ENCODE data around the gene SLC41A1.

Gene SLC41A1

DNA sequence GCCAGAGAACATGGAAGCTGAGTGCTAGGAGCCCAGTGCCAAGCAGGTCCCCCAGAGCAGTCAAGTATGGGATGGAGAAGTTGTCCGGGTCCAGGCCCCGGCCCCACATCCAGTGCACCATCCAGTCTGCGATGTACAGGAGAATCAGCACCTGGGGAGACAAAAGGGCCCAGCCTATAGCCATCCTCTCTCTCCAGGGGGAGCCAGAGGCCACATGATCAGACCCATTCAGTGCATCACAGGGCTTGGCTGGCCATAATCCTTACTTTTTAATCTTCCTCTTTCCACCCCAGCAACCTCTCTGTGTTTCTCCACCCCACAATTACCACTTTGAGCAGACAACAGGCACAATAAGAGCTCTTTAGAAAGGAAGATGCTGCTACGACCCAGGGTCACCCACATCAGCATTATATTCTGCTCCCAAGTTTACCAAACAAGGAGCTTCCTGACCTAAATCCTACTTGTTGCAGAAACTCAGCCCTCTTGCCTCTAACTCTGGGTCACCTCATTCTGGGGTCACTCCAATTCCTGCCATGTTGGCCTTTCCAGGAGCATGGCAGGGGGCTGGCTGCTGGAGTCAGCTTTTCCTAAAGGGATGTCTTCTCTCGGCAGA is 21.3 kb downstream of the SLC41A1 start:
- TF ChIP-seq GATA1 (IDR thresholded peaks at IDR 0.05; ENCODE audit: low read depth, low read length) = no peak
- no peak for TF ChIP-seq POLR2A (IDR thresholded peaks at IDR 0.05; ENCODE audit: low read length)
- peak; percentile 54 to 77 for DNase-seq

GRCh38 chr1:205787287-205787916 is 25.6 kb downstream of the SLC41A1 start:
- no peak for TF ChIP-seq GATA1 (IDR thresholded peaks at IDR 0.05; ENCODE audit: low read depth, low read length)
- TF ChIP-seq POLR2A (IDR thresholded peaks at IDR 0.05; ENCODE audit: low read length) = no peak
- peak in 1 of 2 experiments; percentile 14 for DNase-seq

DNA sequence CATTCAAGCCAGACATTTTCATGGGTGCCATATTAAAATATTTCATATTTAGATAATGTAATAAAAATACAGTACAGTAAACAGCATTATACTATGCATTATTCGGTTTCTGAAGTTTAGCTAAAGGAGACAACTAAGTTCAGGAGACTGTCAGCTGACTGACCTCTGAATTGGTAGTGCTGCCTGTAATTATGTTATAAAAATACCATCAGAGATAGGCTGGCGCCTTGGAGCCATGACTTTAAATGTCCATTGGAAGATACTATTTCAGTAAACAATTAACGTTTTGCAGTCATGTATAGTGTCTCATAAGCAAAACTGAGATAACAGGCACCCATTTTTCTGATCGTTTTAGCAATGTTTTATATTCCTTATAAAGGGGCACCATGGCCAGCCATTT is 26.4 kb downstream of the SLC41A1 start:
- TF ChIP-seq GATA1 (IDR thresholded peaks at IDR 0.05; ENCODE audit: low read depth, low read length) (no peak), POLR2A (IDR thresholded peaks at IDR 0.05; ENCODE audit: low read length) (no peak)
- DNase-seq = no peak

DNA sequence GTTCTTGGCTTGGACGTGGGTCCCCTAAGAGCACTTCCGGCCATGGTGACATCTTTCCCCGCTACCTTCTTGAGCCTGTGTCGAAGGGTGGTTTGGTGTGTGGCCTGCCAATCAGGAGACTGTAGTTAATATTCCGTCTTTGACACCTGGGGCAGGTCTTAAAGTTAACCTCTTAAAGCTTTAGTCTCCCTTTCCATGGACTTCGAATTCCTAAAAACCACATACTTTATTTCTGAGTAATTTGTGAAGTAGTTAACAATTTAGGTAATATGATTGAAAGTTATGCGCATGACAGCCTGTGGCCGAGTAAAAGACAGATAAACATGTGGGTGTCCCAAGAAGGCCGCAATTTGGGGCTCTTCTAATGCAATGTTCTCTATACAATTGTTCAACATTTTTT is 27.6 kb downstream of the SLC41A1 start:
- TF ChIP-seq POLR2A (IDR thresholded peaks at IDR 0.05; ENCODE audit: low read length) (no peak), GATA1 (IDR thresholded peaks at IDR 0.05; ENCODE audit: low read depth, low read length) (no peak)
- no peak for DNase-seq

DNA sequence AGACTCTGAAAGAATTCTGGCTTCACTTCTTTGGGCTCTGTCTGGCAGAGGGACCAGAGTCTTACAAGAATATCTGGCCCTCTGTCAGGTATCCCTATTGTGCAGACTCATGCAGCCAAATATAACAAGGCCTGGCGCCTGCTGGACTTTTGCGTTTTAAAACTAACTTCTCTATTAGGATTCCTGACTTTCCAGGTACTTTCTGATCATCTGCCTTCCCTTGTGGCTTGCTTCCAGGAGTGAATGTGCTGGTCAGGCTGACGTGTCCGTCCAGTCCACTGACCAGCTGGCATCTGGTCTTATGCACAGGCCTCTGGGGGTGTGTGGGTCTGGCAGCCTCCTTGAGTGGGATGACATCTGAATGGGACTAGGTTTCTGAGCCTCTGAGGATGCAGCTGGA is 29.1 kb downstream of the SLC41A1 start:
- no peak for TF ChIP-seq GATA1 (IDR thresholded peaks at IDR 0.05; ENCODE audit: low read depth, low read length)
- TF ChIP-seq POLR2A (IDR thresholded peaks at IDR 0.05; ENCODE audit: low read length) = no peak

GRCh38 chr1:205783433-205783795 is 29.6 kb downstream of the SLC41A1 start:
- DNase-seq = no peak
- TF ChIP-seq POLR2A (IDR thresholded peaks at IDR 0.05; ENCODE audit: low read length) (no peak), GATA1 (IDR thresholded peaks at IDR 0.05; ENCODE audit: low read depth, low read length) (no peak)

More for the DNA sequence above, 29.1 kb downstream of the SLC41A1 start:
- no peak for DNase-seq

DNA sequence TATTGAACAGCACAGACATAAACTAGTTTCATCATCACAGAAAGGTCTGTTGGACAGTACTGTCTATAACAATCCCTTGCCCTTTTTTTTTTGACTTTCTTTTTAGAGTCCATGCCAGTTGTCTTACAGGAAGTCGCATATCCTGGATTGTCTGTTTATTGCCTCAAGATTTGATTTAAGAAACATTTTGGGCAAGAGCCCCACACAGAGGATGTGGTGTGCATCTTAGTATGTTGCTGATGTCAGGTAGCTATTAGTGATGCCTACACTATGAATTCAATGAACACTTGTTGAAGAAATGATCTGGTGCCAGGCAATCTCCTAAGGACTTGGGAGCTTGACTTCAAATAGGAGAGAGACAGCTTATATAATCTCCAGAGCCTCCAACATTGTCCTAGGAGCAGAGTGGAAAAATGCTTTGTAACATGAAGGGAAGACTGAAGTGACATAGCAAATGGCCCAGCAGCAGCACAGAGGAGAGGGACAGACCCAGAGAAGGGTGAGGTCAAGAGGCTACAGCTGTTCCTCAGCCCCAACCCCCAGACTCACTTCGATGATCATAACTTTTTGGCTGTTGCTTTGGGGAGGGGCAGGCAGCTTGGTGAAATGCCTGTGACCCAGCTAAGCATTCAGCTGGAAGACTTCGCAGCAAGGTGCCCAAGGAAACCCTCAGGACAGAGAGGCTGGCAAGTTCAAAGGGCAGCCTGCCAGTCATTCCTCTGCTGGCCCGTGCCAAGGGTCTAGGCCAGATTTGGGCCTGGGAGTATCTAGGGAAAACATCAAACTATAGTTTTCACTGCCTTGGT is 30.2 kb downstream of the SLC41A1 start:
- TF ChIP-seq GATA1 (IDR thresholded peaks at IDR 0.05; ENCODE audit: low read depth, low read length) (no peak), POLR2A (IDR thresholded peaks at IDR 0.05; ENCODE audit: low read length) (no peak)
- DNase-seq = no peak

DNA sequence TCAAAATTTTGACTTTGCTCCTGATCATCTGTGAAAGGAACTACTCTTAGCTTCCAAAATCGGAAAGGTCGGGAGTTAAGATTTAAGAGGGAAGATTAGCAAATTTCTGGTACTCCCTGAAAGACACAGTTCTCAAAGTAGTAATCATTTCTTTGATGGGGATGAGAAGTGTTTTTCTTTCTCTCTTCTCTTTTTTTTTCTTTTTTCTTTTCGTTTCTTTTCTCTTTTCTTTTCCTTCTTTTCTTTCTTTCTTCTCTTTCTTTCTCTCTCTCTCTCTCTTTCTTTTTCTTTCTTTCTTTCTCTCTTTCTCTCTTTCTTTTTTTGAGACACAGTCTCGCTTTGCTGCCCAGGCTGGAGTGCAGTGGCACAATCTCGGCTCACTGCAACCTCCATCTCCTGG is 32.7 kb downstream of the SLC41A1 start:
- TF ChIP-seq POLR2A (IDR thresholded peaks at IDR 0.05; ENCODE audit: low read length) (no peak), GATA1 (IDR thresholded peaks at IDR 0.05; ENCODE audit: low read depth, low read length) (no peak)

DNA sequence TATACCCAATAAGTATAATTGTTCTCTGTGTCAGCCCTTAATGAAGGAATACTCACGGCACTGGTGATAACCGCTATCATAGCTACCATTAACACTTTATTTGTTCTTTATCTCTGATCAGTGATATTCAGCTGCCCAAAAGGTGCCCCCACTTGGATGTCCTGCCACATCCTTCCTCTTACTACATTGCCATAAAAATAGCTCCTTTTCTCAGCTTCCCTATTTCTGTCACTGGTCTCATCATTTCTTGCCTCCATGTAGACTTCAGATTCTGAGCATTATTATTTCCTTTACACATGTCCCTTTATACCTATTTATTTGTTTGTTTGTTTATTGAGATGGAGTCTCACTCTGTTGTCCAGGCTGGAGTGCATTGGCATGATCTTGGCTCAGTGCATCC is 35.0 kb downstream of the SLC41A1 start:
- DNase-seq = no peak
- TF ChIP-seq GATA1 (IDR thresholded peaks at IDR 0.05; ENCODE audit: low read depth, low read length) (no peak), POLR2A (IDR thresholded peaks at IDR 0.05; ENCODE audit: low read length) (no peak)

More for the DNA sequence above, 32.7 kb downstream of the SLC41A1 start:
- DNase-seq = no peak

- TF ChIP-seq POLR2A (IDR thresholded peaks at IDR 0.05; ENCODE audit: low read length) = no peak
- no peak for TF ChIP-seq GATA1 (IDR thresholded peaks at IDR 0.05; ENCODE audit: low read depth, low read length)
- no peak for DNase-seq
Measured at GRCh38 chr1:205775717-205776056, 37.3 kb downstream of the SLC41A1 start.

DNA sequence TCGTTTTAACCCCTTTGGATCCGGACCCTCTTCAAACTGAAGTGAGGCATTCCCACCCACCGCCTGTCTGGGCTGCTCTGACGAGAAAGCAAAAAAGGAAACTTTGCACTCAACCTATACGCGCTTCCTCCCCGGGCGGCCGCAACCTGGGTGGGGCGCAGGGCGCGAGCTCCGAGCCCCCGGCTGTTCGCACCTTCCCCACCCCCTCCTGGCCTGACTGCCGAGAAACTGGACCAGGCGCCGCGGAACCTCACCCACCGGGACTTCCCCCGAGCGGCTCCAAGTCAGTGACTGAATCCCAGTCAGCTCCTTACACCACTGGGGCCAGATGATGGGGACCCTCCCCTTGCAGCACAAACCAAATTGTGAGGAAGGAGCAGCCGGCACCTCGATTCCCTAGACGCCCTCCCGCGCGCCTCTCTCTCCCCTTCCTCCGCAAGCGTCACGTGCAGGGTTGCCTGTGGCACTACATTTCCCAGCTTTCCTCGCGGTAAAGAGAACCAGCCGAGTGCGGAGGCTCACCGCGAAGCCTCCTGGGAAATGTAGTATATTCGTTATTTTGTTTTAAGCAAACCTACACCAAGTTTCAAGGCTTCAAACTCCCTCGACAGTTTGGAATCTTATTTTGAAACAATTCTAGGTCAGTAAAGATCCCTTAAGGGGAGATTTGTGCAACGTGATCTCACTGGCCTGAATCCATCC is 37.8 kb downstream of the SLC41A1 start, which contains the start of gene RAB29:
Gene RAB29 (minus strand): TSS at position 468 of the 702 bp plus-strand sequence. CDS start 526 bp downstream, outside the sequence.
- DNase-seq = peak; percentile 74 to 81
- TF ChIP-seq POLR2A (IDR thresholded peaks at IDR 0.05; ENCODE audit: low read length) (no peak), GATA1 (IDR thresholded peaks at IDR 0.05; ENCODE audit: low read depth, low read length) (no peak)

DNA sequence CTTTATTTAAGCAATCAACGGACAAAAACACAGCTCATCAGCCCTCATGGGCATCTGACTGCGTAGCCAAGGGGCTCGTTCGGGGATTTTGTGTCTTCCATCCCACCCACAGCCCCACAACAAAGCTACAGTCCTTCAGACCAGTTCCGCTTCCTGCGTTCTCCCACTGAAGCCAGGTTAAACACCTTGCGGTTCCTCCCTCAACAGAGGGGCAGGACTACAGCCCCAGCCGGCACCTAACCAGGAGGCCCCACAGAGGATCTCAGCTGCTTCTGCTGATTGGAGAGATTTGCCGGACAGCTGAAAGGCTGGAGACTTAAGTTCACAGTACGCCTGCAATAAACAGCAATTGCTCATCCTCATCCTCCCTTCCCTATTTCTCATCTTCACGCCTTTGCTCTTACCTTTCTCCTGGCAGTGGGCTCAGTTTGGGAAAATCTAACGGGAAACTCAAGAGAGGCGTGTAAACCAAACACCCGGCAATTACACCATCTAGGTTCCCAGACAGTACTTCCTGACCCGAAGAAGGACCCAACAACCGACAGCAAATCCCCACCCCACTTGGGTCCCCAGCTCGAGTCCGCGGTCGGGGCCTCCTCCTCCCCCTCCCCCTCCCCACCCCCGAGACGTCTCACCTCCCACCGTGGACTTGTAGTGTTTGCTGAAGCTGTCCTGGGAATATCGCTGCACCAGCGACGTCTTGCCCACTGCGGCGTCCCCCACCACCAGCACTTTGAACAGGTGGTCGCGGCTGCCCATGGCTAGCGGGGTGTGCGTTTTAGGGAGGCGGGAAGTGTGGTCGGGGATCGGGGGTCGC is 38.6 kb downstream of the SLC41A1 start:
- no peak for TF ChIP-seq POLR2A (IDR thresholded peaks at IDR 0.05; ENCODE audit: low read length)
- TF ChIP-seq GATA1 (IDR thresholded peaks at IDR 0.05; ENCODE audit: low read depth, low read length) = no peak
- peak; percentile 21 to 32 for DNase-seq

DNA sequence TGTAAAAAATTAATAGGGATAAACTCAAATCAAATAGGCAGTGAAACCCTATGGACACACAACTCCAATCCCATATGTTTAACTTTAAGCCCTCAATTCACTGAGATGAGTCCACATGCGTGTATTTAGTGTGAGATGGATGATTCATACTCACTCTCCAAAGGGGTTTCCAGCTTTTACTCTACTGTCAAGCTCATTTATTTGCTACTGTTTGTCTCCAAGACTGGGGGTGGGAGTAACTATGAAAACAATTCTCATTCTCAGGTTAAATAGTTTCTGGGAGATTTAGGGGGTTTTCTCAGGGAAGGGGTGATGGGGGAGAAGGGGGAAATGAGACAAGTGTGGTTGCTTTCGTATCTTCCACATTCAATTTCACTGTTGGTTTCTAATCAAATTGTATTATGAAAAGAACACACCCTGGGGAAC is 40.4 kb downstream of the SLC41A1 start:
- no peak for DNase-seq
- TF ChIP-seq GATA1 (IDR thresholded peaks at IDR 0.05; ENCODE audit: low read depth, low read length) = no peak
- no peak for TF ChIP-seq POLR2A (IDR thresholded peaks at IDR 0.05; ENCODE audit: low read length)
